HCT116 (cell line): Measurements from ENCODE around the gene NUS1. TPM values are rescaled to one million over a fixed set of nuclear protein-coding genes. Genes with fewer than 3 reads are reported as not detected.

Experiments
- ATAC-seq: fragments of 200-7000 bp; cut with Tn5 transposase; 2 replicates; pipeline ENCODE4 v1.9.1; 2020; ENCODE audit warnings: mild to moderate bottlenecking, moderate library complexity
- BruUV-seq: library from RNA; stranded (reverse); fragments of 400-500 nt; replicated peaks from 2 replicates; lab custom pipeline; 2021; lab: Mats Ljungman, UMichigan
- CTCF ChIA-PET: fragments of 300-600 bp; sonication (Branson Sonifier 250); formaldehyde crosslinking; loops from one replicate; lab custom pipeline; 2021; ENCODE audit warnings: antibody characterized with exemption; lab: Charles Lee
- POLR2A ChIA-PET: fragments of 300-600, 350-600 bp; sonication (Branson Sonifier 250); formaldehyde crosslinking; loops from one replicate; lab custom pipeline; 2021; ENCODE audit warnings: antibody characterized with exemption; lab: Charles Lee
- RAD21 ChIA-PET, 2 experiments: fragments of 300-600 bp; sonication (Branson Sonifier 250); formaldehyde crosslinking; loops; one replicate each; lab custom pipeline; 2023; ENCODE audit warnings: low total read pairs in 2 of 2; ENCODE audit not compliant: uncharacterized antibody in 2 of 2, unreplicated experiment in 2 of 2, low non-redundant PET in 1 of 2; lab: Charles Lee
- DNase-seq: peaks from one replicate; pipeline ENCODE4 v3.0.0-alpha.2; 2010; ENCODE audit warnings: low read depth, low spot score
- H2AFZ ChIP-seq: fragments of 200-600 bp; shearing (Covaris generic), sonication (generic); 2 replicates; pipeline ENCODE4 v1.6.1; 2017; ENCODE audit warnings: low read depth, mixed run types, mixed read lengths, antibody characterized with exemption, low read length; ENCODE audit not compliant: poor library complexity, severe bottlenecking
- H3K27ac ChIP-seq: 2 replicates; pipeline ENCODE4 v1.5.1; 2012; ENCODE audit warnings: low read depth, low read length
- H3K27me3 ChIP-seq: fragments of 200-600 bp; sonication (generic); 2 replicates; pipeline ENCODE4 v1.6.1; 2016; ENCODE audit warnings: mixed run types, low read length, mixed read lengths; ENCODE audit not compliant: insufficient read depth
- H3K36me3 ChIP-seq, 2 experiments: fragments of 200-500 bp in 1 of 2; fragments of 200-600 bp in 1 of 2; sonication (Bioruptor generic) in 1 of 2; sonication (generic) in 1 of 2; 2 replicates each; pipeline versions ENCODE4 v1.5.1 to v1.6.1; 2014 to 2016; ENCODE audit warnings: low read length in 2 of 2, inconsistent platforms in 1 of 2, mixed read lengths in 1 of 2, mixed run types in 1 of 2; ENCODE audit not compliant: insufficient read depth in 2 of 2, control insufficient read depth in 1 of 2
- H3K4me1 ChIP-seq, 2 experiments: fragments of 200-600 bp in 1 of 2; sonication (generic) in 1 of 2; 2 replicates each; pipeline versions ENCODE4 v1.5.1 to v1.6.1; 2012 to 2017; ENCODE audit warnings: low read length in 2 of 2, inconsistent platforms in 1 of 2, mild to moderate bottlenecking in 1 of 2, mixed read lengths in 1 of 2, mixed run types in 1 of 2, moderate library complexity in 1 of 2; ENCODE audit not compliant: insufficient read depth in 2 of 2, control insufficient read depth in 1 of 2
- H3K4me2 ChIP-seq: fragments of 200-600 bp; sonication (generic); 2 replicates; pipeline ENCODE4 v1.6.1; 2017; ENCODE audit warnings: mixed run types, low read length, mixed read lengths
- H3K4me3 ChIP-seq, 2 experiments: fragments of 200-600 bp in 1 of 2; sonication (generic) in 1 of 2; replicated peaks in 1 of 2; 2 replicates each; pipeline ENCODE4 v1.5.1; 2011 to 2016; ENCODE audit warnings: low read length in 2 of 2, control low read depth in 1 of 2, low read depth in 1 of 2, mild to moderate bottlenecking in 1 of 2, mixed read lengths in 1 of 2, mixed run types in 1 of 2
- H3K79me2 ChIP-seq: fragments of 200-600 bp; sonication (generic); 2 replicates; pipeline ENCODE4 v1.6.1; 2017; ENCODE audit warnings: mild to moderate bottlenecking, mixed run types, low read length, moderate library complexity, mixed read lengths; ENCODE audit not compliant: insufficient read depth
- H3K9ac ChIP-seq: fragments of 200-600 bp; sonication (generic); 2 replicates; pipeline ENCODE4 v1.6.1; 2016; ENCODE audit warnings: low read length, mixed read lengths
- H3K9me2 ChIP-seq: fragments of 200-600 bp; sonication (generic), shearing (Covaris generic); 2 replicates; pipeline ENCODE4 v1.6.1; 2017; ENCODE audit warnings: mixed run types, mild to moderate bottlenecking, moderate library complexity; ENCODE audit not compliant: insufficient read depth
- H3K9me3 ChIP-seq, 2 experiments: fragments of 200-500 bp in 1 of 2; fragments of 200-600 bp in 1 of 2; sonication (Bioruptor generic) in 1 of 2; sonication (generic) in 1 of 2; 2 replicates each; pipeline ENCODE4 v1.6.1; 2014 to 2017; ENCODE audit warnings: low read length in 2 of 2, mixed read lengths in 2 of 2, inconsistent platforms in 1 of 2, low read depth in 1 of 2, mild to moderate bottlenecking in 1 of 2, mixed run types in 1 of 2, moderate library complexity in 1 of 2; ENCODE audit not compliant: control insufficient read depth in 1 of 2, insufficient read depth in 1 of 2
- H4K20me1 ChIP-seq: fragments of 200-600 bp; sonication (generic), shearing (Covaris generic); 2 replicates; pipeline ENCODE4 v1.6.1; 2017; ENCODE audit warnings: mixed run types, mild to moderate bottlenecking, moderate library complexity; ENCODE audit not compliant: insufficient read depth
- CEBPB ChIP-seq: IDR thresholded peaks from 2 replicates; pipeline ENCODE4 v1.6.1; 2012; ENCODE audit warnings: low read depth
- EGR1 ChIP-seq: IDR thresholded peaks from 2 replicates; pipeline ENCODE4 v1.6.1; 2012; ENCODE audit warnings: low read depth
- ELF1 ChIP-seq: IDR thresholded peaks from 2 replicates; pipeline ENCODE4 v1.6.1; 2012; ENCODE audit warnings: low read depth, borderline replicate concordance
- JUND ChIP-seq: IDR thresholded peaks from 2 replicates; pipeline ENCODE4 v1.6.1; 2012
- POLR2A ChIP-seq: IDR thresholded peaks from 2 replicates; pipeline ENCODE4 v1.7.0; 2011; ENCODE audit warnings: borderline replicate concordance; ENCODE audit not compliant: insufficient read depth, insufficient read length; ENCODE audit errors: extremely low read depth
- SIN3A ChIP-seq: IDR thresholded peaks from 2 replicates; pipeline ENCODE4 v1.6.1; 2012; ENCODE audit warnings: low read depth
- SP1 ChIP-seq: IDR thresholded peaks from 2 replicates; pipeline ENCODE4 v1.6.1; 2012; ENCODE audit warnings: low read depth
- SRF ChIP-seq: IDR thresholded peaks from 2 replicates; pipeline ENCODE4 v1.6.1; 2012; ENCODE audit warnings: low read depth
- TCF7L2 ChIP-seq: IDR thresholded peaks from 2 replicates; pipeline ENCODE4 v1.7.0; 2011; ENCODE audit warnings: borderline replicate concordance, inconsistent platforms; ENCODE audit not compliant: insufficient read depth, insufficient read length; ENCODE audit errors: extremely low read depth
- ZFX ChIP-seq: fragments of 450-650 bp; IDR thresholded peaks from 2 replicates; pipeline ENCODE4 v1.6.1; 2017
- intact Hi-C: fragments of 100-400 bp; cut with micrococcal nuclease; formaldehyde crosslinking; loops from 2 replicates; pipeline ENCODE4 v1.10.0; 2022
- total RNA-seq: library from RNA; stranded (reverse); gene quantifications from one replicate; pipeline ENCODE4 v1.2.1, GENCODE V29; 2021; ENCODE audit not compliant: unreplicated experiment
- TF ChIP-seq, protein P1 (sequence below): IDR thresholded peaks from 2 replicates; pipeline ENCODE4 v1.6.1; 2011; ENCODE audit warnings: mild to moderate bottlenecking, low read length, moderate library complexity; ENCODE audit not compliant: insufficient replicate concordance; ENCODE audit errors: extremely low read depth
- TF ChIP-seq, protein P2 (sequence below): IDR thresholded peaks from 2 replicates; pipeline ENCODE4 v1.6.1; 2012; ENCODE audit warnings: low read depth
- TF ChIP-seq, protein P3 (sequence below): IDR thresholded peaks from 2 replicates; pipeline ENCODE4 v1.6.1; 2012

The NUS1 gene
- total RNA-seq, 1 experiment from 2014 or later, result 46.2 TPM

GRCh38 chr6:117684749-117685148, 9.5 kb downstream of the NUS1 start:
- ChIA-PET POLR2A (no interaction called here), CTCF (no interaction called here), RAD21 (no interaction called here)
- Histone ChIP-seq H3K4me3 (no peak overlapping the region), H3K27ac (no peak overlapping the region), H3K9me3 (no peaks in the 10 kb centered on the region), H3K36me3 (no peaks in the 10 kb centered on the region; a peak in 1 of 4 replicates), H3K4me1 (no peaks in the 10 kb centered on the region), H4K20me1 (peaks cover 13% of the 10 kb centered on the region; the same call in 1 of the 2 replicates), H3K9me2 (no peaks in the 10 kb centered on the region), H3K9ac (no peak overlapping the region), H2AFZ (no peak overlapping the region), H3K27me3 (no peaks in the 10 kb centered on the region), H3K79me2 (peaks cover 99% of the 10 kb centered on the region), H3K4me2 (no peak overlapping the region)
- no TSS peak for BruUV-seq
- DNase-seq (no peak), ATAC-seq (no peak)
- intact Hi-C loops, result no loop called here
- TF ChIP-seq SP1 (no peak), POLR2A (no peak), TCF7L2 (no peak)
- TF ChIP-seq, protein P1, sequence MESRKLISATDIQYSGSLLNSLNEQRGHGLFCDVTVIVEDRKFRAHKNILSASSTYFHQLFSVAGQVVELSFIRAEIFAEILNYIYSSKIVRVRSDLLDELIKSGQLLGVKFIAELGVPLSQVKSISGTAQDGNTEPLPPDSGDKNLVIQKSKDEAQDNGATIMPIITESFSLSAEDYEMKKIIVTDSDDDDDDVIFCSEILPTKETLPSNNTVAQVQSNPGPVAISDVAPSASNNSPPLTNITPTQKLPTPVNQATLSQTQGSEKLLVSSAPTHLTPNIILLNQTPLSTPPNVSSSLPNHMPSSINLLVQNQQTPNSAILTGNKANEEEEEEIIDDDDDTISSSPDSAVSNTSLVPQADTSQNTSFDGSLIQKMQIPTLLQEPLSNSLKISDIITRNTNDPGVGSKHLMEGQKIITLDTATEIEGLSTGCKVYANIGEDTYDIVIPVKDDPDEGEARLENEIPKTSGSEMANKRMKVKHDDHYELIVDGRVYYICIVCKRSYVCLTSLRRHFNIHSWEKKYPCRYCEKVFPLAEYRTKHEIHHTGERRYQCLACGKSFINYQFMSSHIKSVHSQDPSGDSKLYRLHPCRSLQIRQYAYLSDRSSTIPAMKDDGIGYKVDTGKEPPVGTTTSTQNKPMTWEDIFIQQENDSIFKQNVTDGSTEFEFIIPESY, result no peak

GRCh38 chr6:117685359-117685758, 10.1 kb downstream of the NUS1 start:
- Histone ChIP-seq H3K9me3 (no peaks in the 10 kb centered on the region), H3K4me3 (no peak overlapping the region), H2AFZ (no peak overlapping the region), H3K36me3 (no peaks in the 10 kb centered on the region; a peak in 1 of 4 replicates), H3K4me2 (no peak overlapping the region), H3K27ac (no peak overlapping the region), H3K9ac (no peak overlapping the region), H3K9me2 (no peaks in the 10 kb centered on the region), H3K27me3 (no peaks in the 10 kb centered on the region), H3K4me1 (no peaks in the 10 kb centered on the region), H4K20me1 (peaks cover 8% of the 10 kb centered on the region; the same call in 1 of the 2 replicates), H3K79me2 (peaks cover 99% of the 10 kb centered on the region)
- ChIA-PET RAD21 (no interaction called here), POLR2A (no interaction called here), CTCF (no interaction called here)
- intact Hi-C loops, result no loop called here
- no peak for TF ChIP-seq TCF7L2
- no peak for TF ChIP-seq SIN3A
- no peak for TF ChIP-seq EGR1
- no peak for TF ChIP-seq JUND
- no peak for TF ChIP-seq SRF
- TF ChIP-seq, protein P2, sequence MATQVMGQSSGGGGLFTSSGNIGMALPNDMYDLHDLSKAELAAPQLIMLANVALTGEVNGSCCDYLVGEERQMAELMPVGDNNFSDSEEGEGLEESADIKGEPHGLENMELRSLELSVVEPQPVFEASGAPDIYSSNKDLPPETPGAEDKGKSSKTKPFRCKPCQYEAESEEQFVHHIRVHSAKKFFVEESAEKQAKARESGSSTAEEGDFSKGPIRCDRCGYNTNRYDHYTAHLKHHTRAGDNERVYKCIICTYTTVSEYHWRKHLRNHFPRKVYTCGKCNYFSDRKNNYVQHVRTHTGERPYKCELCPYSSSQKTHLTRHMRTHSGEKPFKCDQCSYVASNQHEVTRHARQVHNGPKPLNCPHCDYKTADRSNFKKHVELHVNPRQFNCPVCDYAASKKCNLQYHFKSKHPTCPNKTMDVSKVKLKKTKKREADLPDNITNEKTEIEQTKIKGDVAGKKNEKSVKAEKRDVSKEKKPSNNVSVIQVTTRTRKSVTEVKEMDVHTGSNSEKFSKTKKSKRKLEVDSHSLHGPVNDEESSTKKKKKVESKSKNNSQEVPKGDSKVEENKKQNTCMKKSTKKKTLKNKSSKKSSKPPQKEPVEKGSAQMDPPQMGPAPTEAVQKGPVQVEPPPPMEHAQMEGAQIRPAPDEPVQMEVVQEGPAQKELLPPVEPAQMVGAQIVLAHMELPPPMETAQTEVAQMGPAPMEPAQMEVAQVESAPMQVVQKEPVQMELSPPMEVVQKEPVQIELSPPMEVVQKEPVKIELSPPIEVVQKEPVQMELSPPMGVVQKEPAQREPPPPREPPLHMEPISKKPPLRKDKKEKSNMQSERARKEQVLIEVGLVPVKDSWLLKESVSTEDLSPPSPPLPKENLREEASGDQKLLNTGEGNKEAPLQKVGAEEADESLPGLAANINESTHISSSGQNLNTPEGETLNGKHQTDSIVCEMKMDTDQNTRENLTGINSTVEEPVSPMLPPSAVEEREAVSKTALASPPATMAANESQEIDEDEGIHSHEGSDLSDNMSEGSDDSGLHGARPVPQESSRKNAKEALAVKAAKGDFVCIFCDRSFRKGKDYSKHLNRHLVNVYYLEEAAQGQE, result no peak
- no peak for TF ChIP-seq ELF1
- TF ChIP-seq, protein P1, result no peak
- no peak for TF ChIP-seq ZFX
- no peak for TF ChIP-seq CEBPB
- TF ChIP-seq, protein P3, sequence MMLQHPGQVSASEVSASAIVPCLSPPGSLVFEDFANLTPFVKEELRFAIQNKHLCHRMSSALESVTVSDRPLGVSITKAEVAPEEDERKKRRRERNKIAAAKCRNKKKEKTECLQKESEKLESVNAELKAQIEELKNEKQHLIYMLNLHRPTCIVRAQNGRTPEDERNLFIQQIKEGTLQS, result no peak
- BruUV-seq, result no TSS peak
- DNase-seq, result no peak
- no peak for ATAC-seq
